Mesothelial cell of epicardium (in vitro differentiated cells): ENCODE results near the gene MORN2. TPM values are rescaled to one million over a fixed set of nuclear protein-coding genes. Genes with fewer than 3 reads are reported as not detected.
"Not testable (repeated sequence)": the region's sequence is repeated elsewhere in the genome, so short reads cannot be mapped to it uniquely, and the experiment has no call there.

Experiments used
- DNase-seq, 2 experiments: peaks; one replicate each; pipeline ENCODE4 v3.0.0; 2021; ENCODE audit warnings: low spot score in 2 of 2; ENCODE audit not compliant: unreplicated experiment in 2 of 2
- H3K27ac Mint-ChIP-seq: 2 replicates; pipeline ENCODE4 v1.8.0; 2021; ENCODE audit warnings: mixed read lengths
- H3K27me3 Mint-ChIP-seq: 2 replicates; pipeline ENCODE4 v1.8.0; 2021; ENCODE audit warnings: low read depth, mixed read lengths
- H3K36me3 Mint-ChIP-seq: 2 replicates; pipeline ENCODE4 v1.8.0; 2021; ENCODE audit warnings: mixed read lengths
- H3K4me1 Mint-ChIP-seq: 2 replicates; pipeline ENCODE4 v1.8.0; 2021; ENCODE audit warnings: mixed read lengths
- H3K4me3 Mint-ChIP-seq: 2 replicates; pipeline ENCODE4 v1.8.0; 2021; ENCODE audit warnings: mild to moderate bottlenecking, moderate library complexity, mixed read lengths
- H3K9me3 Mint-ChIP-seq: 2 replicates; pipeline ENCODE4 v1.8.0; 2021; ENCODE audit warnings: mixed read lengths
- total RNA-seq: library from RNA; stranded (reverse); gene quantifications from 3 replicates; pipeline ENCODE4 v1.2.1, GENCODE V29; 2021
- TF ChIP-seq, protein P1 (sequence below): fragments of 200-600 bp; sonication (generic); IDR thresholded peaks from one replicate; pipeline ENCODE4 v1.5.0; 2021; ENCODE audit warnings: antibody characterized with exemption; ENCODE audit not compliant: unreplicated experiment

MORN2 gene
- total RNA-seq: 8.0 to 9.2 TPM (median 8.6 TPM) in 3 replicates

GRCh38 chr2:38875576-38876367 is at the start of gene MORN2, which contains the start of gene DHX57:
Gene MORN2, plus strand, starts transcription at chr2:38875976.
Gene DHX57, minus strand, starts transcription at chr2:38875934. Its CDS starts 7,529 bp downstream, at chr2:38868405.
- peaks cover 21% of the 10 kb centered on the region for H3K4me1 Mint-ChIP-seq
- DNase-seq: peak; percentile 62 to 80
- H3K9me3 Mint-ChIP-seq: peaks cover 19% of the 10 kb centered on the region
- peaks cover 21% of the 10 kb centered on the region for H3K36me3 Mint-ChIP-seq
- H3K4me3 Mint-ChIP-seq: peak within 1 kb of the TSS; percentile 84
- TF ChIP-seq, protein P1, sequence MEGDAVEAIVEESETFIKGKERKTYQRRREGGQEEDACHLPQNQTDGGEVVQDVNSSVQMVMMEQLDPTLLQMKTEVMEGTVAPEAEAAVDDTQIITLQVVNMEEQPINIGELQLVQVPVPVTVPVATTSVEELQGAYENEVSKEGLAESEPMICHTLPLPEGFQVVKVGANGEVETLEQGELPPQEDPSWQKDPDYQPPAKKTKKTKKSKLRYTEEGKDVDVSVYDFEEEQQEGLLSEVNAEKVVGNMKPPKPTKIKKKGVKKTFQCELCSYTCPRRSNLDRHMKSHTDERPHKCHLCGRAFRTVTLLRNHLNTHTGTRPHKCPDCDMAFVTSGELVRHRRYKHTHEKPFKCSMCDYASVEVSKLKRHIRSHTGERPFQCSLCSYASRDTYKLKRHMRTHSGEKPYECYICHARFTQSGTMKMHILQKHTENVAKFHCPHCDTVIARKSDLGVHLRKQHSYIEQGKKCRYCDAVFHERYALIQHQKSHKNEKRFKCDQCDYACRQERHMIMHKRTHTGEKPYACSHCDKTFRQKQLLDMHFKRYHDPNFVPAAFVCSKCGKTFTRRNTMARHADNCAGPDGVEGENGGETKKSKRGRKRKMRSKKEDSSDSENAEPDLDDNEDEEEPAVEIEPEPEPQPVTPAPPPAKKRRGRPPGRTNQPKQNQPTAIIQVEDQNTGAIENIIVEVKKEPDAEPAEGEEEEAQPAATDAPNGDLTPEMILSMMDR: no peak
- H3K27ac Mint-ChIP-seq: peak within 1 kb of the TSS; percentile 91
- no peaks in the 10 kb centered on the region for H3K27me3 Mint-ChIP-seq

GRCh38 chr2:38827539-38828145 is 48.1 kb upstream of the MORN2 start:
- H3K4me3 Mint-ChIP-seq, H3K27me3 Mint-ChIP-seq, H3K9me3 Mint-ChIP-seq, DNase-seq, H3K4me1 Mint-ChIP-seq: not testable (repeated sequence)
- peaks cover 23% of the 10 kb centered on the region for H3K36me3 Mint-ChIP-seq
- H3K27ac Mint-ChIP-seq: peak overlapping the region; percentile 92

GRCh38 chr2:38828460-38828859 is 47.3 kb upstream of the MORN2 start:
- DNase-seq: no peak
- no peak overlapping the region for H3K27ac Mint-ChIP-seq
- peaks cover 3% of the 10 kb centered on the region for H3K4me1 Mint-ChIP-seq
- no peaks in the 10 kb centered on the region for H3K27me3 Mint-ChIP-seq
- H3K4me3 Mint-ChIP-seq: no peak overlapping the region
- peaks cover 4% of the 10 kb centered on the region for H3K9me3 Mint-ChIP-seq
- TF ChIP-seq, protein P1: no peak
- peaks cover 19% of the 10 kb centered on the region for H3K36me3 Mint-ChIP-seq

DNA sequence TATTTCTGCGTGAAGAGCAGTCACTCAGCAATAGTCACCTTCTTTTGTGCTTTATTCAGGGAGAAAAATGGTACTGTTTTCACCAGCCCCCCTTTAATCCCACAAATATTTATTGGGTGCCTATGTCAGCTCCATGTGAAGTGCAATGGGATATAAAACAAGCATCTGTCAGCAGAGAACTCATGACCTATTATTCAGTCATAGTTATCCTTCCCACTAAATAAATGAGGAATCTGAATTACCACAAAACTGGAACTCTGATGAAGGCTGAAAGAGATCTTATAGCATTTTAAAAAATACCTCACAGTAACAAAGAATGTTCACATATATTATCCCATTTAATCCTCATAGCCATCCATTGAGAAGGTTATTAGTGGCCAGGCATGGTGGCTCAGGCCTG is 45.8 kb upstream of the MORN2 start:
- TF ChIP-seq, protein P1: no peak
- no peak for DNase-seq
- H3K9me3 Mint-ChIP-seq: no peaks in the 10 kb centered on the region
- H3K27me3 Mint-ChIP-seq: no peaks in the 10 kb centered on the region
- H3K27ac Mint-ChIP-seq: no peak overlapping the region
- H3K4me3 Mint-ChIP-seq: no peak overlapping the region
- peaks cover 3% of the 10 kb centered on the region for H3K4me1 Mint-ChIP-seq
- H3K36me3 Mint-ChIP-seq: peaks cover 18% of the 10 kb centered on the region

DNA sequence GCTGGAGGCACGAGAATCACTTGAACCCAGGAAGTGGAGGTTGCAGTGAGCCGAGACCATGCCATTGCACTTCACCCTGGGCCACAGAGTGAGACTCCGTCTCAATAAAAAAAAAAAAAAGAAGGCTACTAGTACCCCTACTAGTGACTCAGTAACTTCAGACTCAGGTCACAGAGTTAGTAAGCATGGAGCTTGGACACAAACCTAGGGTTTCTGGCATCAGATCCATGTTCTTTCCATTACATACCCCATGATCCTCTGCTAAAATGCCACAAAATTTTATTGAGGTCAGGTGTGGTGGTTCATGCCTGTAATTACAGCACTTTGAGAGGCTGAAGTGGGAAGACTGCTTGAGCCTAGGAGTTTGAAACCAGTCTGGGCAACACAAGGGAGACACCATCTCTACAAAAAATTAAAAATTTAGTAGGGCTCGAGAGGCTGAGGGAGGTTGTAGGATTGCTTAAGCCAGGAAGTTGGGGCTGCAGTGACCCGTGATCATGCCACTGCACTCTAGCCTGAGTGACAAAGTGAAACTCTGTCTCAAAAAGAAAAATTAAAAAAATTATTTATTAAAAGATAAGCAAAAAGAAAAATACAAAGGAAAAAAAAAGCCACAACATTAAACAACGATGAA is 45.1 kb upstream of the MORN2 start:
- Mint-ChIP-seq H3K36me3 (peaks cover 21% of the 10 kb centered on the region), H3K4me1 (peaks cover 3% of the 10 kb centered on the region), H3K27ac (no peak overlapping the region), H3K27me3 (no peaks in the 10 kb centered on the region), H3K9me3 (no peaks in the 10 kb centered on the region), H3K4me3 (no peak overlapping the region)
- DNase-seq: no peak
- TF ChIP-seq, protein P1: no peak
